Natural killer cell treated with Interleukin-12 subunit alpha and Interleukin-12 subunit beta and Interleukin-15 and Interleukin-18, amount 100 ng/mL, for 72 hours (primary cell): ENCODE measurements around the gene LTF. TPM values are rescaled to one million over a fixed set of nuclear protein-coding genes. Genes with fewer than 3 reads are reported as not detected.

Source experiments
- ATAC-seq, 2 donors: fragments of 150-1000 bp; cut with Tn5 transposase in 1 of 2; sonication (Bioruptor Pico), chemical (Tn5 transposase) in 1 of 2; 2 replicates each; pipeline ENCODE4 v1.10.0; 2021
- DNase-seq: peaks from one replicate; pipeline ENCODE4 v3.0.0; 2022; ENCODE audit warnings: low spot score
- H3K27ac Mint-ChIP-seq, 2 donors: 1 replicate in 1 of 2; 2 replicates in 1 of 2; pipeline ENCODE4 v1.8.0; 2022; ENCODE audit warnings: mixed read lengths in 2 of 2, mild to moderate bottlenecking in 1 of 2, moderate library complexity in 1 of 2
- H3K27me3 Mint-ChIP-seq, 2 donors: 1 replicate in 1 of 2; 2 replicates in 1 of 2; pipeline ENCODE4 v1.8.0; 2022; ENCODE audit warnings: mixed read lengths in 2 of 2
- H3K36me3 Mint-ChIP-seq: one replicate; pipeline ENCODE4 v1.8.0; 2022; ENCODE audit warnings: mixed read lengths
- H3K4me1 Mint-ChIP-seq, 2 donors: 1 replicate in 1 of 2; 2 replicates in 1 of 2; pipeline ENCODE4 v1.8.0; 2022; ENCODE audit warnings: low read depth in 2 of 2, mixed read lengths in 2 of 2, mild to moderate bottlenecking in 1 of 2
- H3K4me3 Mint-ChIP-seq: one replicate; pipeline ENCODE4 v1.8.0; 2022; ENCODE audit warnings: mixed read lengths
- H3K9me3 Mint-ChIP-seq: 2 replicates; pipeline ENCODE4 v1.8.0; 2022; ENCODE audit warnings: mixed read lengths
- total RNA-seq, 2 donors: library from RNA; stranded (reverse); gene quantifications; one replicate each; pipeline ENCODE4 v1.2.3, GENCODE V29; 2022

The LTF gene
- total RNA-seq, result under 1 TPM in 1 of 2 donors, not detected in 1; 0.20 TPM

- H3K9me3 Mint-ChIP-seq, result no peaks in the 10 kb centered on the region
- DNase-seq (no peak), ATAC-seq (no peak)
- H3K27ac Mint-ChIP-seq, result no peak within 1 kb of the TSS
- H3K27me3 Mint-ChIP-seq, result peaks cover 30 to 38% of the 10 kb centered on the region in 2 donors
- no peak within 1 kb of the TSS for H3K4me3 Mint-ChIP-seq
- no peaks in the 10 kb centered on the region for H3K4me1 Mint-ChIP-seq
- H3K36me3 Mint-ChIP-seq, result no peaks in the 10 kb centered on the region
Observed at GRCh38 chr3:46464326-46465195, at the start of gene LTF. Gene LTF (minus strand): TSS chr3:46464905. CDS start chr3:46464867, 38 bp downstream.

GRCh38 chr3:46512191-46512749 lies 47.6 kb upstream of the LTF start:
- Mint-ChIP-seq H3K4me1 (peaks cover 4% of the 10 kb centered on the region in 2 donors), H3K27me3 (peaks cover 13 to 25% of the 10 kb centered on the region in 2 donors), H3K27ac (no peak overlapping the region), H3K4me3 (no peak overlapping the region), H3K36me3 (no peaks in the 10 kb centered on the region), H3K9me3 (no peaks in the 10 kb centered on the region)
- ATAC-seq (no peak), DNase-seq (no peak)

GRCh38 chr3:46509661-46510187 lies 45.0 kb upstream of the LTF start:
- Mint-ChIP-seq H3K27ac (no peak overlapping the region), H3K9me3 (no peaks in the 10 kb centered on the region), H3K27me3 (peaks cover 19 to 25% of the 10 kb centered on the region in 2 donors), H3K4me1 (peaks cover 5 to 6% of the 10 kb centered on the region in 2 donors), H3K36me3 (no peaks in the 10 kb centered on the region), H3K4me3 (no peak overlapping the region)
- DNase-seq (no peak), ATAC-seq (no peak)

DNA sequence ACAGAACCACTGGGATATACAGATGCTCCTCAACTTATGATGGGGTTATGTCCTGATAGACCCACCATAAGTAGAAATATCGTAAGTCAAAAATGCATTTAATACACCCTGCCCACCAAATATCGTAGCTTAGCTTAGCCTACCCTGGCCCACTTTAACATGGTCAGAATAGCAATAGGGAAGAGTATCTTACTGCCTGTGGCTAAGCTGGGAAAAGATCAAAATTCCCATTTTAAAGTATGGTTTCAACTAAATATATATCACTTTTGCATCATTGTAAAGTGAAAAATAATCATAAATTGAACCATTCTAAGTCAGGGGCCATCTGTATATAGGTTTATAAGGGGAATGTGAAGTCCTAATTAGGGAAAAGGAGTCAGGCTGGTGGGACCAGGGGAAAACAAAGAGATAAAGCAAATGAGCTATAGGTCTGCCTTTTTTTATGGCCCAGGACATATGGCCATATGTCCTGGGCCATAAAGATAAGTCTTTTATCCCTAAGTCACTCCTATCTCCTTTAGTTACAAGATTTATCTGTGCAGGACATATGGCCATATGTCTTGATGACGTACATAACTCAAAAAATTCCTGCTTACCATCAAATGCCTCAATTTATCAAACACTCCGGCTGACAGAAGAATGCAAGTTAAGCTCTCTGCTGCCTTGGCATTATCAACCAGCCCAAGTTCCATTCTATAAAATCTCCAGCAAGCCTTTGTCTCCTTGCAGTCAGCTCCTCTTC lies 44.3 kb upstream of the LTF start:
- Mint-ChIP-seq H3K27me3 (peaks cover 19 to 25% of the 10 kb centered on the region in 2 donors), H3K27ac (no peak overlapping the region), H3K9me3 (no peaks in the 10 kb centered on the region), H3K4me3 (no peak overlapping the region), H3K4me1 (peaks cover 5 to 6% of the 10 kb centered on the region in 2 donors), H3K36me3 (no peaks in the 10 kb centered on the region)
- DNase-seq (no peak), ATAC-seq (no peak)

DNA sequence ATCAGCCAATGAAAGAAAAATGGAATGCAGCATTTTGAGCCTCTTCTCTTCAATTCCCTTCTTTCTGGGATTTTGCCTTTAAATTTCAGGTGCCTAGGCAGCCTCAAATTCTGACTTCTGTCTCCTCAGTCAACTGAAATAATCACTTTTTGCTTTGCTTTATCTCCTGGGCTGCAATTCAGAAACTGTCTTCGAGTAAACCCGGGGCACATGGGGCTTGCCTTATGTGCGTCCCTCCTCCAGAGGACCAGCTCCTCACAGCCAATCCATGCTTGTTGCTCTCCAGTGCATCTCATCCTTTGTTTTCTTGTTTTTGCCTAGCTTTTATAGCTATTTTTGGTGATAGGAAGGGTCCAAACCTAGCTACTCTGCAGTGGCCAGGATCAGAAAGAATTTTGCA lies 41.8 kb upstream of the LTF start:
- H3K27me3 Mint-ChIP-seq, result peaks cover 12 to 13% of the 10 kb centered on the region in 2 donors
- H3K27ac Mint-ChIP-seq, result no peak overlapping the region
- no peaks in the 10 kb centered on the region for H3K9me3 Mint-ChIP-seq
- H3K4me1 Mint-ChIP-seq, result peaks cover 9 to 10% of the 10 kb centered on the region in 2 donors
- H3K4me3 Mint-ChIP-seq, result no peak overlapping the region
- DNase-seq, result no peak
- ATAC-seq, result no peak
- no peaks in the 10 kb centered on the region for H3K36me3 Mint-ChIP-seq

DNA sequence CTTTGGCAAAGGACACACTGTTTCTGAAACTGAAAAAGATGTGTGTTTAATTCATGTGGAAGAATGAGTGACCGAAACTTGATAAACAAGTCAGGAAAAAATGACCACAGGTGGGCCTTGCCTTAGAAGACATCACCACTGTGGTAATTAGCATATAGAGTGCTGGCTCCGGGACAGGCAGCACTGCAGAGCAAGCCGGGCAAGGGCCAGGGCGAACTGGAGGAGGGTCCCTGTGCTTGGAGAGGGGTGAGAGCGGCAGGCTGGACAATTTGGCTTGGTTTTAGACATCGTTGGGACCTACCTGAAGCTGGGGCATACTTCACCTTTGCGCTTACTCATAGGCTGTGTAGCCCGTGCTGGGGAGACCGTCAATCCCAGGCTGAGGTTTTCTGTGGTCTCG lies 41.2 kb upstream of the LTF start:
- Mint-ChIP-seq H3K4me3 (no peak overlapping the region), H3K27ac (no peak overlapping the region), H3K27me3 (peaks cover 6 to 11% of the 10 kb centered on the region in 2 donors), H3K9me3 (no peaks in the 10 kb centered on the region), H3K36me3 (no peaks in the 10 kb centered on the region), H3K4me1 (peaks cover 9 to 10% of the 10 kb centered on the region in 2 donors)
- DNase-seq (no peak), ATAC-seq (no peak)

GRCh38 chr3:46504789-46505188 lies 40.1 kb upstream of the LTF start:
- Mint-ChIP-seq H3K4me3 (no peak overlapping the region), H3K9me3 (no peaks in the 10 kb centered on the region), H3K4me1 (peaks cover 9 to 10% of the 10 kb centered on the region in 2 donors), H3K36me3 (no peaks in the 10 kb centered on the region), H3K27me3 (peaks cover 0 to 9% of the 10 kb centered on the region in 2 donors), H3K27ac (no peak overlapping the region)
- ATAC-seq, result no peak
- DNase-seq, result no peak

GRCh38 chr3:46503200-46503874 lies 38.6 kb upstream of the LTF start:
- Mint-ChIP-seq H3K9me3 (no peaks in the 10 kb centered on the region), H3K27me3 (peaks cover 0 to 6% of the 10 kb centered on the region in 2 donors), H3K4me3 (no peak overlapping the region), H3K4me1 (peaks cover 9 to 10% of the 10 kb centered on the region in 2 donors), H3K36me3 (no peaks in the 10 kb centered on the region), H3K27ac (no peak overlapping the region)
- DNase-seq (no peak), ATAC-seq (no peak)

DNA sequence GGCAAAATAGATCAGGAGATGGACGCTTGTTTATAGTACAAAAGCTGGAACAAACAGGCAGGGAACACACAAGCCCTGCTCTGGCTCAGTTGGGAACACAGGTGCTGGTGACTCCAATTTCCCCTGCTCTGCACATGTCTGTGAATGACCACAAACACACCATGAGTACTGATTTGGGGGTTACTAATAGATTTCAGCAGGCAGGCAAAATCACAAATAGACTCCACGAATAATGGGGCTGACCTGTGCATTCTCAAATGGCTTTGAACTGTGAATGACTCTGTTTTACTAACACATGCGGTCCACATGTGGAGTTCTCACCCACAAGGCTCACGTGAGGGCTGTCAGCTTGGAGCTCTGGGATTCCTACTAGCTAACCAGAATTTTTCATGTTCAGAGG lies 37.0 kb upstream of the LTF start:
- Mint-ChIP-seq H3K4me3 (no peak overlapping the region), H3K4me1 (peaks cover 9 to 10% of the 10 kb centered on the region in 2 donors), H3K9me3 (no peaks in the 10 kb centered on the region), H3K27ac (no peak overlapping the region), H3K27me3 (peaks cover 0 to 5% of the 10 kb centered on the region in 2 donors), H3K36me3 (no peaks in the 10 kb centered on the region)
- ATAC-seq (no peak), DNase-seq (no peak)

- Mint-ChIP-seq H3K4me1 (peaks cover 9 to 10% of the 10 kb centered on the region in 2 donors), H3K4me3 (no peak overlapping the region), H3K9me3 (no peaks in the 10 kb centered on the region), H3K27me3 (peaks cover 0 to 2% of the 10 kb centered on the region in 2 donors), H3K27ac (no peak overlapping the region), H3K36me3 (no peaks in the 10 kb centered on the region)
- DNase-seq (no peak), ATAC-seq (no peak)
Observed at GRCh38 chr3:46500656-46501635, 36.2 kb upstream of the LTF start.

DNA sequence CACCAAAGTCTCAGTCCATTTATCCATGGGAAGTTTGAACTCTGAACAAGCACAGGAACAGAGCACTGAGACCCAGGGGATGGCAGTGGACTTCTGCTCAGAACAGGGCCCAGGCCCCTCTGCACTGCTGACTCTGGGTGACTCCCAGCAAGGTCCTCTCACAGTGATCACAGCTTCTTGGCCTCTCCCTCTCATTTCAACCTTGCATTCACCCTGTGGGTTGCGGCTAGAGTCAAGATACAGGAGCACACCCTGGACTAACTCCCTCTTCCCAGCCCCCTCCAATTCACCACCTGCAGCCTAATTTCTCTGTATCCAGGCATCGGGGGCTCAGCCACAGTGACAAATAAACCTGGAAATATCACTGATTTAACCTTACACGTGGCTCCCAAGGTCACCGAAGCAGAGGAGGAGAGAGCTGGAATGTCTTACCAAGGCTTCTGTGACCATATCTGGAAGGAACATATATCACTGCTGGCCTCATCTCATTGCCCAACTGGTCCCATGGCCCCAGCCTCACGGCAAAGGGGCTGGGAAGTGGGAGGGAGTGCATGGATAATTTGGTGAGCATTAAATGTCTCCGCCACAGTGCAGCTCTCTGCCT lies 34.3 kb upstream of the LTF start:
- ATAC-seq (no peak), DNase-seq (no peak)
- Mint-ChIP-seq H3K4me1 (peaks cover 2 to 5% of the 10 kb centered on the region in 2 donors), H3K36me3 (no peaks in the 10 kb centered on the region), H3K27ac (no peak overlapping the region), H3K9me3 (no peaks in the 10 kb centered on the region), H3K4me3 (no peak overlapping the region), H3K27me3 (no peaks in the 10 kb centered on the region)

DNA sequence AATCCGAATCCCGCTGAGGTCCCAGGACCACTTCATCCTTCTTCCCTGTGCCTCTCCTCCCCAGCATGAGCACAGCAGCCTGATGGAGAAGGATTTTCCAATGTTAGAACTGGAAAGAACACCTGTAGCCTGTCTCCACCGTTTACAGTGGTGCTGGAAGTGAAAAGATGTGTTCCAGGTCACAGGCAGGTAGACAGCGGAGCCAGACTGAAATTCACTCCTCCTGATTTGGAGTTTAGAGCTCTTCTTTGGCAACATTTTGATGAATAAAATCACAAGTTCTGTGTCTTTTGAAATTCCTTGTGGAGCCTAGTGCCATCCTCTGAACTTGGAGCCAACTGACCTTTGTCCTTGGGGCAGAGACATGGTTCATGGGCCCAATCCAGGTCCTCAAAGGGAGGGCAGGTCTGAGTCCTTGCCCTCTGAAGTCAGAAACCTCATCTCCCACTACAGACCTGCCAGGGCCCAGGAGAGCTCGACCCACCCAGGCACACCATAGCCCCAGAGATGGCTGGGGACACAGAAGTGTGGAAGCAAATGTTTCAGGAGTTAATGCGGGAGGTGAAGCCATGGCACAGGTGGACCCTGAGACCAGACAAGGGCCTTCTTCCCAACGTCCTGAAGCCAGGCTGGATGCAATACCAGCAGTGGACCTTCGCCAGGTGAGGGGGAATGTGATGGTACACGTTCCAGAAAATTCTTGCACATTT lies 33.0 kb upstream of the LTF start, which contains the start of gene RTP3:
Gene RTP3, plus strand, starts transcription at position 421 of the 710 bp plus-strand sequence. Its CDS starts 87 bp downstream, at position 508.
- Mint-ChIP-seq H3K27me3 (no peaks in the 10 kb centered on the region), H3K27ac (no peak within 1 kb of the TSS), H3K36me3 (no peaks in the 10 kb centered on the region), H3K9me3 (no peaks in the 10 kb centered on the region), H3K4me1 (no peaks in the 10 kb centered on the region), H3K4me3 (no peak within 1 kb of the TSS)
- ATAC-seq, result no peak
- DNase-seq, result no peak
